GM23338 (cell line): Measurements from ENCODE around the gene TCP11. TPM values are rescaled to one million over a fixed set of nuclear protein-coding genes. Genes with fewer than 3 reads are reported as not detected.

Source experiments
- ATAC-seq: fragments of 200-7000 bp; cut with Tn5 transposase; 3 replicates; pipeline ENCODE4 v1.9.1; 2020
- DNase-seq: peaks from one replicate; pipeline ENCODE4 v3.0.0-alpha.2; 2015; ENCODE audit warnings: low spot score
- H2AFZ ChIP-seq: fragments of 200-600 bp; sonication (generic); 2 replicates; pipeline ENCODE4 v1.8.0; 2016; ENCODE audit warnings: antibody characterized with exemption, mild to moderate bottlenecking, moderate library complexity
- H3F3A ChIP-seq: fragments of 200-600 bp; sonication (generic); replicated peaks from 2 replicates; pipeline ENCODE4 v1.8.0; 2017; ENCODE audit warnings: antibody characterized with exemption, mixed run types, low read depth
- H3K27ac ChIP-seq: fragments of 200-600 bp; sonication (generic); 2 replicates; pipeline ENCODE4 v1.6.1; 2016; ENCODE audit warnings: low read depth
- H3K27me3 ChIP-seq: fragments of 200-600 bp; sonication (generic); 2 replicates; pipeline ENCODE4 v1.8.0; 2016; ENCODE audit warnings: mild to moderate bottlenecking, mixed run types, moderate library complexity; ENCODE audit not compliant: insufficient read depth
- H3K36me3 ChIP-seq: fragments of 200-600 bp; sonication (generic); 2 replicates; pipeline ENCODE4 v1.8.0; 2016; ENCODE audit warnings: mild to moderate bottlenecking; ENCODE audit not compliant: insufficient read depth
- H3K4me1 ChIP-seq: fragments of 200-600 bp; sonication (generic); 2 replicates; pipeline ENCODE4 v1.8.0; 2016; ENCODE audit warnings: mild to moderate bottlenecking, moderate library complexity; ENCODE audit not compliant: insufficient read depth
- H3K4me2 ChIP-seq: fragments of 200-600 bp; sonication (generic); 2 replicates; pipeline ENCODE4 v1.7.1; 2017; ENCODE audit warnings: mixed run types
- H3K4me3 ChIP-seq: fragments of 200-600 bp; sonication (generic); 2 replicates; pipeline ENCODE4 v1.6.1; 2016; ENCODE audit warnings: mixed run types
- H3K79me2 ChIP-seq: fragments of 200-600 bp; sonication (generic); replicated peaks from 2 replicates; pipeline ENCODE4 v1.8.0; 2017; ENCODE audit warnings: mild to moderate bottlenecking; ENCODE audit not compliant: insufficient read depth
- H3K9me2 ChIP-seq: fragments of 200-600 bp; sonication (generic); 2 replicates; pipeline ENCODE4 v1.8.0; 2017; ENCODE audit not compliant: insufficient read depth
- H4K20me1 ChIP-seq: fragments of 200-600 bp; sonication (generic); replicated peaks from 2 replicates; pipeline ENCODE4 v1.8.0; 2017; ENCODE audit warnings: mild to moderate bottlenecking; ENCODE audit not compliant: insufficient read depth
- H3K27ac Mint-ChIP-seq: 2 replicates; pipeline ENCODE4 v1.8.0; 2020; ENCODE audit warnings: inconsistent platforms, mild to moderate bottlenecking, moderate library complexity, mixed read lengths
- H3K27me3 Mint-ChIP-seq: 3 replicates; pipeline ENCODE4 v1.8.0; 2022; ENCODE audit warnings: low read depth, mild to moderate bottlenecking, moderate library complexity, mixed read lengths, inconsistent platforms; ENCODE audit not compliant: insufficient read depth, poor library complexity
- H3K36me3 Mint-ChIP-seq: 3 replicates; pipeline ENCODE4 v1.8.0; 2021; ENCODE audit warnings: low read depth, mild to moderate bottlenecking, inconsistent platforms, moderate library complexity, mixed read lengths
- H3K4me1 Mint-ChIP-seq: 3 replicates; pipeline ENCODE4 v1.8.0; 2020; ENCODE audit warnings: mild to moderate bottlenecking, inconsistent platforms, mixed read lengths
- H3K4me3 Mint-ChIP-seq: 3 replicates; pipeline ENCODE4 v1.8.0; 2021; ENCODE audit warnings: moderate library complexity, mild to moderate bottlenecking, inconsistent platforms, mixed read lengths
- H3K9me3 Mint-ChIP-seq: 3 replicates; pipeline ENCODE4 v1.8.0; 2020; ENCODE audit warnings: moderate library complexity, mild to moderate bottlenecking, inconsistent platforms, mixed read lengths
- CREB1 ChIP-seq: fragments of 250-450 bp; sonication (Bioruptor Pico); IDR thresholded peaks from 2 replicates; pipeline ENCODE4 v1.5.0; 2020; ENCODE audit warnings: low read depth, mild to moderate bottlenecking, moderate library complexity
- CTCF ChIP-seq, 2 experiments: fragments of 200-600 bp in 1 of 2; sonication (generic) in 1 of 2; conservative IDR thresholded peaks; 2 replicates each; pipeline versions ENCODE4 v1.5.1 to v1.6.1; 2016 to 2017; ENCODE audit warnings: antibody characterized with exemption in 2 of 2, low read depth in 2 of 2, mild to moderate bottlenecking in 2 of 2, moderate library complexity in 1 of 2
- ETS1 ChIP-seq: IDR thresholded peaks from 2 replicates; pipeline ENCODE4 v1.6.1; 2016; ENCODE audit warnings: antibody characterized with exemption
- EZH2 ChIP-seq: fragments of 200-600 bp; sonication (generic); IDR thresholded peaks from one replicate; pipeline ENCODE4 v1.8.0; 2017; ENCODE audit warnings: antibody characterized with exemption, mild to moderate bottlenecking, low read depth; ENCODE audit not compliant: unreplicated experiment
- EZH2phosphoT487 ChIP-seq: fragments of 200-600 bp; sonication (generic); IDR thresholded peaks from one replicate; pipeline ENCODE4 v1.8.1; 2018; ENCODE audit warnings: antibody characterized with exemption; ENCODE audit not compliant: unreplicated experiment
- JUNB ChIP-seq: IDR thresholded peaks from one replicate; pipeline ENCODE4 v1.6.1; 2016; ENCODE audit warnings: antibody characterized with exemption; ENCODE audit not compliant: unreplicated experiment
- NANOG ChIP-seq: IDR thresholded peaks from 2 replicates; pipeline ENCODE4 v1.6.1; 2016; ENCODE audit warnings: antibody characterized with exemption, borderline replicate concordance
- POLR2AphosphoS5 ChIP-seq: IDR thresholded peaks from 2 replicates; pipeline ENCODE4 v1.6.1; 2016; ENCODE audit warnings: antibody characterized with exemption, low read depth
- REST ChIP-seq: IDR thresholded peaks from one replicate; pipeline ENCODE4 v1.6.1; 2018; ENCODE audit warnings: antibody characterized with exemption; ENCODE audit not compliant: unreplicated experiment
- STAT1 ChIP-seq: IDR thresholded peaks from one replicate; pipeline ENCODE4 v1.6.1; 2016; ENCODE audit warnings: antibody characterized with exemption; ENCODE audit not compliant: unreplicated experiment
- ZNF114 ChIP-seq: fragments of 250-450 bp; sonication (Bioruptor Pico); IDR thresholded peaks from 2 replicates; pipeline ENCODE4 v1.5.0; 2020; ENCODE audit warnings: mild to moderate bottlenecking, moderate library complexity
- ZNF331 ChIP-seq: fragments of 250-450 bp; sonication (Bioruptor Pico); IDR thresholded peaks from 2 replicates; pipeline ENCODE4 v1.5.0; 2020; ENCODE audit warnings: low read depth, mild to moderate bottlenecking, moderate library complexity
- ZNF462 ChIP-seq: fragments of 250-450 bp; sonication (Bioruptor Pico); IDR thresholded peaks from 2 replicates; pipeline ENCODE4 v1.5.0; 2020; ENCODE audit warnings: mild to moderate bottlenecking, moderate library complexity
- polyA plus RNA-seq: library from polyadenylated mRNA; unstranded; fragments of >200 nt; fragmentation: Nextera tagmentation; extraction: Ambion mirVana; gene quantifications from 2 replicates; pipeline ENCODE4 v1.2.1, GENCODE V29; 2016
- total RNA-seq: library from RNA; depleted of rRNA; stranded (reverse); fragments of >200 nt; shearing (Covaris generic); gene quantifications from 2 replicates; pipeline ENCODE4 v1.2.3, GENCODE V29; 2014

The TCP11 gene
- total and polyA plus RNA-seq, 2 experiments from 2014 or later, result not detected

GRCh38 chr6:35154947-35155346, 13.8 kb upstream of the TCP11 start:
- Histone ChIP-seq H3K79me2 (no peaks in the 10 kb centered on the region), H3K4me1 (no peaks in the 10 kb centered on the region), H3K27me3 (peaks cover 3% of the 10 kb centered on the region; the same call in 1 of the 2 replicates), H2AFZ (no peak overlapping the region), H3K4me2 (no peak overlapping the region), H3K36me3 (no peaks in the 10 kb centered on the region), H4K20me1 (no peaks in the 10 kb centered on the region), H3K9me2 (no peaks in the 10 kb centered on the region), H3K4me3 (no peak overlapping the region), H3K27ac (no peak overlapping the region), H3F3A (no peaks in the 10 kb centered on the region)
- TF ChIP-seq ZNF114 (CRISPR knock-in tag), result no peak
- TF ChIP-seq JUNB, result no peak
- no peak for TF ChIP-seq REST
- no peak for TF ChIP-seq POLR2AphosphoS5
- no peak for TF ChIP-seq ZNF462 (CRISPR knock-in tag)
- no peak for TF ChIP-seq ETS1
- no peak for TF ChIP-seq EZH2phosphoT487
- no peak for TF ChIP-seq CTCF (conservative IDR thresholded peaks at IDR 0.05; ENCODE audit: low read depth in 2 of 2)
- no peak for TF ChIP-seq ZNF331 (CRISPR knock-in tag)
- TF ChIP-seq EZH2, result no peak
- TF ChIP-seq CREB1 (CRISPR knock-in tag), result no peak
- TF ChIP-seq NANOG, result no peak
- TF ChIP-seq STAT1, result no peak
- no peak overlapping the region for H3K4me3 Mint-ChIP-seq
- H3K9me3 Mint-ChIP-seq, result no peaks in the 10 kb centered on the region
- no peak overlapping the region for H3K27ac Mint-ChIP-seq
- no peaks in the 10 kb centered on the region for H3K36me3 Mint-ChIP-seq
- H3K4me1 Mint-ChIP-seq, result no peaks in the 10 kb centered on the region
- DNase-seq, result no peak
- peaks cover 6% of the 10 kb centered on the region for H3K27me3 Mint-ChIP-seq
- ATAC-seq, result no peak
